Measurements from ENCODE around the gene MCUR1. TPM values are rescaled to one million over a fixed set of nuclear protein-coding genes. Genes with fewer than 3 reads are reported as not detected.
"Not testable (repeated sequence)": the region's sequence is repeated elsewhere in the genome, so short reads cannot be mapped to it uniquely, and the experiment has no call there.

MCUR1 gene, protein sequence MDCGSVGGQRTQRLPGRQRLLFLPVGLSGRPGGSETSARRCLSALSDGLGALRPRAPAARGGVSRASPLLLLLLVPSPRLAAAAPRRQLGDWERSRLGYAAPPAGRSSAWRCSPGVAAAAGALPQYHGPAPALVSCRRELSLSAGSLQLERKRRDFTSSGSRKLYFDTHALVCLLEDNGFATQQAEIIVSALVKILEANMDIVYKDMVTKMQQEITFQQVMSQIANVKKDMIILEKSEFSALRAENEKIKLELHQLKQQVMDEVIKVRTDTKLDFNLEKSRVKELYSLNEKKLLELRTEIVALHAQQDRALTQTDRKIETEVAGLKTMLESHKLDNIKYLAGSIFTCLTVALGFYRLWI
- total RNA-seq = 39.8 and 41.4 TPM in 2 replicates

DNA sequence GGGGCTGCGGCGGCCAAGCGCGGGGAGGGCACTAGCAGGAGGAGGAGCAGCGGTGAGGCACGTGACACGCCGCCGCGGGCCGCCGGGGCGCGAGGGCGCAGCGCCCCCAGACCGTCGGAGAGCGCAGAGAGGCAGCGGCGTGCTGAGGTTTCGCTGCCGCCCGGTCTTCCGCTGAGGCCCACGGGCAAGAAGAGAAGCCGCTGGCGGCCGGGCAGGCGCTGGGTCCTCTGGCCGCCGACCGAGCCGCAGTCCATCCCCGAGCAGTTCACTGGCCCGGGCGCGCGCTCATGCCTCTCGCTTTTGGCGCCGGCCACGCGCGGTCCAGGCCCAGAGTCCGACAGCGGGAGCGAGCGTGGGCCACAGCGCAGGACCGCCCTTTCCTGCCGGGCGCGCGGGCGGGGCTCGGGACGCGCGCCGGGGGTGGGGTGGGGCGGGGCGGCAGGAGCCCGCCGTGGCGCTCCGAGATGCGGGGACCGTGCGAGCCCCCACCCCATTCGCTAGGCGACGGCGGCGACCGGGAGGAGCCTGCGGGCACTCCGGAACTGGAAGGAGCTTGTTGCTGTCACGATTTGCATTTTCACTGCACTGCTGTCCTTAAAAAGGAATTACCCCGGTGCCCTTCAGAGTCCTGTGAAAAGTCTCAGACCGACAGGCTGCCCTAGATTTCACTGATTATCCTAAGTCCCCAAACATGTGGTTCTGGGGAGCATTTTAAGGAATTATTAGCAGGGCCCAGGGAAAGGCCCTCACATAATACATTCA lies at the start of gene MCUR1:
Gene MCUR1 (minus strand): TSS at position 382 of the 762 bp plus-strand sequence. CDS start 128 bp downstream, at position 254.
- peaks cover 34% of the 10 kb centered on the region for H3K4me1 Mint-ChIP-seq (ENCODE audit: low read depth)
- H3K4me3 Mint-ChIP-seq (ENCODE audit: low read depth) = peak within 1 kb of the TSS; percentile 90
- peak; percentile 81 for DNase-seq (ENCODE audit: low spot score)
- peak within 1 kb of the TSS; percentile 77 for H3K27ac Mint-ChIP-seq
- peaks cover 11% of the 10 kb centered on the region for H3K27me3 Mint-ChIP-seq (ENCODE audit: low read depth)
- H3K36me3 Mint-ChIP-seq (ENCODE audit: low read depth) = peaks cover 20% of the 10 kb centered on the region
- H3K9me3 Mint-ChIP-seq = no peaks in the 10 kb centered on the region
- intact Hi-C loops (cut with micrococcal nuclease) = loop anchor here (1.0 to 10.0 kb wide), 5 partner anchors 20 to 300 kb away; partner anchors contain the start of genes CD83, RANBP9 and SIRT5

DNA sequence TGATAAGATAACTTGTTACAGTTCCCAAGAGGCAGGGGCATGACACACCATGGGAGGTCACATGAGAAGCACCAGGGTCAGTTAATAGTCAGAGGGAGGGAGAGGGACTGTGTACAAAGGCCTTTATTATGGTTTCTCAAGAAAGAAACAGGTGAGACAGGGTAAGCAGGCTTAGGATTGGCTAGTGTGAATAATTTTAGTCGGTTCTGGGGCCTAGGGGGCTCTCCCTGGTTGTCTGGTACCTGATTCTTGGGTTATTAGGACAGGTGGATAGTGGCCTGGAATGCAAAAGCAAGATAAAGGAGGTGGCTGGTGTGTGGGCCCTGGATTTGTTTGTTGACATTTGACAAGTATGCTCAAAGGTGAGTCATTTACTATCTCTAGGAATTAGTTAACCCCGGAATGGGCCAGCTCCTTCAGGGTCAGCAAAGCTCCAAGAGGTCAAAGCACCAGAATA lies 49.4 kb upstream of the MCUR1 start:
- peaks cover 2% of the 10 kb centered on the region for H3K36me3 Mint-ChIP-seq (ENCODE audit: low read depth)
- intact Hi-C loops (cut with micrococcal nuclease) = no loop called here
- no peak overlapping the region for H3K4me3 Mint-ChIP-seq (ENCODE audit: low read depth)
- H3K9me3 Mint-ChIP-seq = no peaks in the 10 kb centered on the region
- H3K27me3 Mint-ChIP-seq (ENCODE audit: low read depth) = peaks cover 45% of the 10 kb centered on the region
- DNase-seq (ENCODE audit: low spot score) = no peak
- H3K27ac Mint-ChIP-seq = no peak overlapping the region
- peaks cover 1% of the 10 kb centered on the region for H3K4me1 Mint-ChIP-seq (ENCODE audit: low read depth)

DNA sequence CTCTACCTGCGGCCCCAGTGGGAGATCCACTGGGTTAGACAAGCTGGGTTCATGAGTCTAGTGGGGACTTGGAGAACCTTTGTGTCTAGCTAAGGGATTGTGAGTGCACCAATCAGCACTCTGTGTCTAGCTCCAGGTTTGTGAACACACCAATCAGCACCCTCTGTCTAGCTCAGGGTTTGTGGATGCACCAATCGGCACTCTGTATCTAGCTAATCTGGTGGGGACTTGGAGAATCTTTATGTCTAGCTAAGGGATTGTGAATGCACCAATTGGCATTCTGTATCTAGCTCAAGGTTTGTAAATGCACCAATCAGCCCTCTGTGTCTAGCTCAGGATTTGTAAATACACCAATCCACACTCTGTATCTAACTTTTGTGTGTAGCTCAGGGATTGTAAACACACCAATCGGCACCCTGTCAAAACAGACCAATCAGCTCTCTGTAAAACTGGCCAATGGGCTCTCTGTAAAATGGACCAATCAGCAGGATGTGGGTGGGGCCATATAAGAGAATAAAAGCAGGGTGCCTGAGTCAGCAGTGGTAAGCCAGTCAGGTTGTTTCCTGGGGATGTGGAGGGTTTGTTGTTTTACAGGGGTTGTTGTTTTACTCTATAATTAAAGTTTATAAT lies 46.3 kb upstream of the MCUR1 start:
- H3K9me3 Mint-ChIP-seq; DNase-seq (ENCODE audit: low spot score); H3K4me1 Mint-ChIP-seq (ENCODE audit: low read depth); intact Hi-C loops (cut with micrococcal nuclease); H3K36me3 Mint-ChIP-seq (ENCODE audit: low read depth); H3K27ac Mint-ChIP-seq; H3K4me3 Mint-ChIP-seq (ENCODE audit: low read depth): not testable (repeated sequence)
- H3K27me3 Mint-ChIP-seq (ENCODE audit: low read depth) = peaks cover 51% of the 10 kb centered on the region

DNA sequence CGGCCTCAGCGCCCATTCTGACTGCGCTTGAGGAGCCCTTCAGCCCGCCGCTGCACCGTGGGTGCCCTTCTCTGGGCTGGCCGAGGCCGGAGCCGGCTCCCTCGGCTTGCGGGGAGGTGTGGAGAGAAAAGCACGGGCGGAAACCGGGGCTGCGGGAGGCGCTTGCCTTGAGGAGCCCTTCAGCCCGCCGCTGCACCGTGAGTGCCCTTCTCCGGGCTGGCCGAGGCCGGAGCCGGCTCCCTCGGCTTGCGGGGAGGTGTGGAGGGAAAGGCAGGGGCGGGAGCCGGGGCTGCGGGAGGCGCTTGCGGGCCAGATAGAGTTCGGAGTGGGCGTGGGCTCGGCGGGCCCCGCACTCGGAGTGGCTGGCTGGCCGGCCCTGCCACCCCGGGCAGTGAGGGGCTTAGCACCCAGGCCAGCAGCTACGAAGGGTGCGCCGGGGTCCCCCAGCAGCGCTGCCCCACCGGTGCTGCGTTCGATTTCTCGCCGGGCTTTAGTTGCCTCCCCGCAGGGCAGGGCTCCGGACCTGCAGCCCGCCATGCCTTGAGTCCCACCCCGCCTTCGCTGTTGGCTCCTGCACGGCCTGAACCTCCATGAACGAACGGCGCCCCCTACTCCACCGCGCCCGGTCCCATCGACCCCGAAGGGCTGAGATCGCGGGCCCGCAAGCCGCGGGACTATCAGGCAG lies 45.7 kb upstream of the MCUR1 start:
- Mint-ChIP-seq H3K27me3 (ENCODE audit: low read depth) (peaks cover 54% of the 10 kb centered on the region), H3K27ac (no peak overlapping the region), H3K36me3 (ENCODE audit: low read depth) (peaks cover 2% of the 10 kb centered on the region), H3K4me3 (ENCODE audit: low read depth) (no peak overlapping the region), H3K9me3 (no peaks in the 10 kb centered on the region), H3K4me1 (ENCODE audit: low read depth) (peaks cover 1% of the 10 kb centered on the region)
- DNase-seq (ENCODE audit: low spot score) = no peak
- intact Hi-C loops (cut with micrococcal nuclease) = no loop called here

DNA sequence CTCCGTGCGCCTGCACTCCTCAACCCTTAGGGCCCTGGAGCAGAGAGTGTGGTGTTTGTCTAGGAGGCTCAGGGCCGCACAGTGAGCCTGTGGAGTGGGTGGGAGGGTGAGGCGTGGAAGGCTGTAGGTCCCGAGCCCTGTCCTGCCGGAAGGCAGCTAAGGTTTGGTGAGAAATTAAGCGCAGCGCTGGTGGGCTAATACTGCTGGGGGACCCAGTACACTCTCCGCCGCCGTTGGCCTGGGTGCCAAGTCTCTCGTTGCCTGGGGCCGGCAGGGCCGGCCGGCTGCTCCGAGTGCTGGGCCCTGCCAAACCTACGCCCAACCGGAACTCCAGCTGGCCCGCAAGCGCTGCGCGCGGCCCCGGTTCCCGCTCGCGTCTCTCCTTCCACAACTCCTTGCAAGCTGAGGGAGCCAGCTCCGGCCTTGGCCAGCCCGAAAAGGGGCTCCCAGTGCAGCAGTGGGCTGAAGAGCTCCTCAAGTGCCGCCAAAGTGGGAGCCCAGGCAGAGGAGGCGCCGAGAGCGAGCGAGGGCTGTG lies 40.4 kb upstream of the MCUR1 start:
- no peak overlapping the region for H3K27ac Mint-ChIP-seq
- intact Hi-C loops (cut with micrococcal nuclease) = no loop called here
- no peak overlapping the region for H3K4me3 Mint-ChIP-seq (ENCODE audit: low read depth)
- H3K4me1 Mint-ChIP-seq (ENCODE audit: low read depth) = no peaks in the 10 kb centered on the region
- DNase-seq (ENCODE audit: low spot score) = no peak
- no peaks in the 10 kb centered on the region for H3K9me3 Mint-ChIP-seq
- H3K36me3 Mint-ChIP-seq (ENCODE audit: low read depth) = no peaks in the 10 kb centered on the region
- H3K27me3 Mint-ChIP-seq (ENCODE audit: low read depth) = peaks cover 37% of the 10 kb centered on the region

DNA sequence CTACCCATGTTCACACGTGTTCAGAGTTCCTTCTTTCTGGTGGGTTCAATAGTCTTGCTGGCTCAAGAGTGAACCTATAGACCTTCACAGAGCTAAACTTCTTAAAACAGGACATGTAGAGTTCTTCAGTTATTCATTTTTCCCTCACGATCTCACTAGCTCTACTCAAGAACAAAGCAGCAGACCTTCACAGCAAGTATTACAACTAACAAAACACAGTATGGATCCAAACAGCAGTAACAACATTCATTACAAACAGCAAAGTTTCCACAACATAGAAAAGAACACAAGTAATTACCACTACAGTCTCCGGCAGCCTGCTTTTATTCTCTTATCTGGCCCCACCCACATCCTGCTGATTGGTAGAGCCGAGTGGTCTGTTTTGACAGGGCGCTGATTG lies 39.5 kb upstream of the MCUR1 start:
- Mint-ChIP-seq H3K36me3 (ENCODE audit: low read depth) (no peaks in the 10 kb centered on the region), H3K27me3 (ENCODE audit: low read depth) (peaks cover 31% of the 10 kb centered on the region), H3K4me1 (ENCODE audit: low read depth) (no peaks in the 10 kb centered on the region), H3K27ac (no peak overlapping the region), H3K9me3 (no peaks in the 10 kb centered on the region), H3K4me3 (ENCODE audit: low read depth) (no peak overlapping the region)
- no peak for DNase-seq (ENCODE audit: low spot score)
- intact Hi-C loops (cut with micrococcal nuclease) = no loop called here

DNA sequence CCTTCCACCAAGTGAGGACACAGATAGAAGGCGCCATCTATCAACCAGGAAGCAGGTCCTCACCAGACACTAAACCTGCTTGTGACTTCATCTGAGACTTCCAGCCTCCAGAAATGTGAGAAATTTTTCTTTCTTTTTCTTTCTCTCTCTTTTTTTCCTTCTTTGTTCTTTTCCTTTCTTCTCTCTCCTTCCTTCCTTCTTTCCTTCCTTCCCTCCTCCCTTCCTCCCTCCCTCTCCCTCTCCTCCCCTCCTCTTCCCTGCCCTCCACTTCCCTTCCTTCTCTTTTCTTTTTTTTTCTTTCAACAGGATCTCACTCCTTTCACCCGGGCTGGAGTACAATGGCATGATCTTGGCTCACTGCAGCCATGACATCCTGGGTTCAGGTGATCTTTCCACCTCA lies 37.4 kb upstream of the MCUR1 start:
- Mint-ChIP-seq H3K27me3 (ENCODE audit: low read depth) (peaks cover 31% of the 10 kb centered on the region), H3K4me1 (ENCODE audit: low read depth) (no peaks in the 10 kb centered on the region), H3K27ac (no peak overlapping the region), H3K36me3 (ENCODE audit: low read depth) (no peaks in the 10 kb centered on the region), H3K9me3 (no peaks in the 10 kb centered on the region), H3K4me3 (ENCODE audit: low read depth) (no peak overlapping the region)
- intact Hi-C loops (cut with micrococcal nuclease) = no loop called here
- DNase-seq (ENCODE audit: low spot score) = no peak

DNA sequence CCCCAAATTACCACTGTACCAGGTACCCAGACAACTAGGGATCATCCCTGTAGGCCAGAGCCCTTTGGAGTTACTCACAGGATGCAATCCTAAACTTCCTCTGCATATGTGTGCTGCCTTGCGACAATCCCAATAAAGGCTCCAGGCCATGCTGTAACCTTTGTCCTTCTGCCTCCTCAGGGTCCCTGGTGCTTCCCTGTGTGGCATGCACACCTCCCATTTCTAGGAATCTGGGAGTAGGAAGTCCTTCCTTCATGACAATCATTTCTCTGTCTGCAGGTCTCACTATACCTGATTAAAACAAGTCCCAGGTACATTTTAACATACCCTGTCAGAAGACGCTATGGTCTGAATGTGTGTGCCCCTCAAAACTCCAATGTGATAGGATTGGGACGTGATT lies 37.0 kb upstream of the MCUR1 start:
- no peak overlapping the region for H3K4me3 Mint-ChIP-seq (ENCODE audit: low read depth)
- H3K9me3 Mint-ChIP-seq = no peaks in the 10 kb centered on the region
- H3K36me3 Mint-ChIP-seq (ENCODE audit: low read depth) = no peaks in the 10 kb centered on the region
- DNase-seq (ENCODE audit: low spot score) = no peak
- no peaks in the 10 kb centered on the region for H3K4me1 Mint-ChIP-seq (ENCODE audit: low read depth)
- H3K27ac Mint-ChIP-seq = no peak overlapping the region
- intact Hi-C loops (cut with micrococcal nuclease) = no loop called here
- peaks cover 27% of the 10 kb centered on the region for H3K27me3 Mint-ChIP-seq (ENCODE audit: low read depth)

DNA sequence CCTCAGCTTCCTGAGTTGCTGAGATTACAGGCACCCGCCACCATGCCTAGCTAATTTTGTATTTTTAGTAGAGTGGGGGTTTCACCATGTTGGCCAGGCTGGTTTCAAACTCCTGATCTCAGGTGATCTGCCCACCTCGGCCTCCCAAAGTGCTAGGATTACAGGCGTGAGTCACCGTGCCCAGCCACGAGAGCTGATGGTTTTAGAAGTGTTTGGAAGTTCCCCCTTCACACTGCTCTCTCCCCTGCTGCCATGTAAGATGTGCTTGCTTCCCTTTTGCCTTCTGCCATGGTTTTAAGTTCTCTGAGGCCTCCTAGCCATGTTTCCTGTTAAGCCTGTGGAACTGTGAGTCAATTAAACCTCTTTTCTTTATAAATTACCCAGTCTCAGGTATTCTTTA lies 36.3 kb upstream of the MCUR1 start:
- H3K27ac Mint-ChIP-seq; H3K36me3 Mint-ChIP-seq (ENCODE audit: low read depth); intact Hi-C loops (cut with micrococcal nuclease); H3K9me3 Mint-ChIP-seq; H3K4me3 Mint-ChIP-seq (ENCODE audit: low read depth); DNase-seq (ENCODE audit: low spot score); H3K4me1 Mint-ChIP-seq (ENCODE audit: low read depth): not testable (repeated sequence)
- peaks cover 24% of the 10 kb centered on the region for H3K27me3 Mint-ChIP-seq (ENCODE audit: low read depth)

DNA sequence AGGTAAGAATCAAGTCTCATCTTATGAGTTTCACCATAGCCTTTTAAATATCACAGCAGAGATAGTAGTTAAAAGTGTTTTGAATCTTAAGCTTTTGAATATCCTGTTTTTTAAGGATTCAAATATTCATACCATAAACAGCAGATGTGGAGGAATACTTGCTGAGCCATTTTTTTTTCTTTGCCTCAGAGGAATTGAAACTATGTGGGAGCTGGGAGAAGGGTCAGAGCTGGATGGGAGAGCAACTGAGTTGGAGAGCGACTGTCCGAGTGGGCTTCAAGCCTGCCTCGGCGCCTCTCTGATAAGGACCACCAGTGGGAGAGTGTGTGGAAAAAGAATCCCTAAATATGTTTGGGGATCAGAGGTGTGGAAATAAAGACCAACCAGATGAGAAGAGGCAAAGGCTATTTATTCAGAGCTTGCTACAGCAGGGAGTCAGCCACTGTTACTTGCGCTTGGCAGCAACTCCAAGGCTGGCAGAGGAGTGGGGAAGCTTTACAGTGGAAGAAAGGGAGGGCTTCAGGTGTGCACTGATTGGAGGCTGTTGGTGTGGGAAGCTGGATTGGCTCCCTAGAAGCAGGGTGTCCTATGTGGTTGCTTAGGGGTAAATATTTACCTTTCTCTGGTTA lies 34.3 kb upstream of the MCUR1 start:
- H3K36me3 Mint-ChIP-seq (ENCODE audit: low read depth) = no peaks in the 10 kb centered on the region
- H3K4me1 Mint-ChIP-seq (ENCODE audit: low read depth) = no peaks in the 10 kb centered on the region
- no peak for DNase-seq (ENCODE audit: low spot score)
- no peaks in the 10 kb centered on the region for H3K9me3 Mint-ChIP-seq
- H3K27me3 Mint-ChIP-seq (ENCODE audit: low read depth) = peaks cover 17% of the 10 kb centered on the region
- intact Hi-C loops (cut with micrococcal nuclease) = no loop called here
- H3K27ac Mint-ChIP-seq = no peak overlapping the region
- H3K4me3 Mint-ChIP-seq (ENCODE audit: low read depth) = no peak overlapping the region

DNA sequence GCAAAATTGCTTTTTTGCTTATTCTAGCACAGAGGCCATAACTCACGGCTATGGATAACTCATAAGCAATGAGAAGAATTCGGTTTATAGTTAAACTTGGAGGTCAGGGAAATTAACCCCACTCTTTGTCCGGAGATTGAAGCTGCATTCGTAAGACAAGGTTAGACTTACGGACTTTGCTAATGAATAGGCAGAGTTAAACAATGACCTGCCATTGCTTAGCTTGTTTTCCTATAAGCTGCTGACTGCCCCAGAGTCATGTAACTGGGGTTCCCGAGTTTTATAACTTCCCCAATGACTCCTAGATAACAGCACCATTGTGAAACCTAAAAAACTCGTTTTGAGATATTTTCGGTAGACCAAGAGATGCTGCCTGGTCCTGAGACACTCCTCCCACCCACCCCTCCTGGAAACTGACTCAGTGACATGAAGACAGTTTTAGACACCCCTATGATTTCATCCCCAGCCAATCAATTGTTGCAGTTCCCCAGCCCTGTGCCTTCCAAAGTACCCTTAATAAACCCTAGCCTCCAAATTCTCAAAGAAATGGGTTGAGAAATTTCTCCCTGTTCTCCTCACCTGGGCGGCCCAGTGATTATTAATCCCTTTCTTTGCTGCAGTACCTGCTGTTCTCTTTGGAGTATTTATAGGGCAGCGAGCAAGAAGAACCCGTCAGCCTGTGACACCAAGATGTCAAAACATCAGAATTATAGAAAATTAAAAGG lies 33.1 kb upstream of the MCUR1 start:
- Mint-ChIP-seq H3K36me3 (ENCODE audit: low read depth) (no peaks in the 10 kb centered on the region), H3K9me3 (no peaks in the 10 kb centered on the region), H3K27ac (no peak overlapping the region), H3K27me3 (ENCODE audit: low read depth) (peaks cover 12% of the 10 kb centered on the region), H3K4me1 (ENCODE audit: low read depth) (no peaks in the 10 kb centered on the region), H3K4me3 (ENCODE audit: low read depth) (no peak overlapping the region)
- no peak for DNase-seq (ENCODE audit: low spot score)
- intact Hi-C loops (cut with micrococcal nuclease) = no loop called here

Measured in activated T-helper 2 cell treated with anti-CD3 and anti-CD28 coated beads, Interferon-gamma antibody, Interleukin-2, Interleukin-4, amounts not matched to agents 10 μg/mL and 5 μg/mL and 100 μg/mL, durations not matched to agents 14 hours and 24 hours and 36 hours (primary cell).